ENCODE measurements around the gene ADCY9.

ADCY9 gene

DNA sequence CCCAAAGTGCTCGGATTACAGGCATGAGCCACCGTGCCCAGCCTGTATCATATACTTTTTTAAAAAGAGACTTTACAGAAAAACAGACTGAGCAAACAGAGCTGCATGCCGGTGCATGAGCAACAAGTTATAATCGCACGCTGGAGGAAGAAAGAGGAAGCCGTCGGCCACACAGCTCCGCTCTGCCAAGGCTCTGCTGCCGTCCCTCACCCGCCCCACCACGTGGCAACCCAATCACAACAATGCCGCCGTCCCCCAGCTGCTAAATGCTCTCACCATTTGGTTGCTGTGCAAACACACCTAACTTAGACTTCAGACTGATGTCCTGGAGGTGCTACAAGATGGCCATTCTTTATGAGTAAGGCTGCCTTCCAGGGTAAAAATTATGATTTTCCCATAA lies 83.5 kb downstream of the ADCY9 start:
- DNase-seq = no peak
- no peak for TF ChIP-seq POLR2A (IDR thresholded peaks at IDR 0.05; ENCODE audit: low read length)
- TF ChIP-seq GATA1 (IDR thresholded peaks at IDR 0.05; ENCODE audit: low read depth, low read length) = no peak

- DNase-seq = no peak
- TF ChIP-seq GATA1 (IDR thresholded peaks at IDR 0.05; ENCODE audit: low read depth, low read length) (no peak), POLR2A (IDR thresholded peaks at IDR 0.05; ENCODE audit: low read length) (no peak)
Measured at GRCh38 chr16:4028144-4028543, 88.1 kb downstream of the ADCY9 start.

GRCh38 chr16:4026854-4027253 lies 89.4 kb downstream of the ADCY9 start:
- TF ChIP-seq POLR2A (IDR thresholded peaks at IDR 0.05; ENCODE audit: low read length) = no peak
- TF ChIP-seq GATA1 (IDR thresholded peaks at IDR 0.05; ENCODE audit: low read depth, low read length) = no peak

DNA sequence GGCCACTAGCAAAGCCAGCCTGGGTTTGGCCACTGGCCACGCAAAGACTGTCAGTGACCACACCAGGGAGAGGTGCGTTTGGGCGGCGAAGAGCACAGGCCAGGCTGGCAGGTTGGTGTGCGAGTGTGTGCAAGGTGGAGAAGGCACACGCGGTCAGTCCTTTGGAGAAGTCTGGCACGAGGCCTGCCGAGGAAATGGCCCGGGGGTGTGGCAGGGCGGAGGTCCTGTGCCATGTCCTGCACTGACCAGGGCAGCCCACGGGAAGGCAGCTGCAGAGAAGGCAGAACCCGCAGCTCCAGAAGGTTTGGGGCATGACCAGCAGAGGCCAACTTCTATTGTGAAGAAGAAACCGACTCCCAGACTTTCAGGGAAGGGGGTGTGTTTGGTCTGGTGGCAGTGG lies 90.8 kb downstream of the ADCY9 start:
- DNase-seq = no peak
- no peak for TF ChIP-seq POLR2A (IDR thresholded peaks at IDR 0.05; ENCODE audit: low read length)
- TF ChIP-seq GATA1 (IDR thresholded peaks at IDR 0.05; ENCODE audit: low read depth, low read length) = no peak

More at GRCh38 chr16:4026854-4027253, 89.4 kb downstream of the ADCY9 start:
- DNase-seq = no peak

GRCh38 chr16:4021916-4022315 lies 94.3 kb downstream of the ADCY9 start:
- DNase-seq = no peak
- no peak for TF ChIP-seq POLR2A (IDR thresholded peaks at IDR 0.05; ENCODE audit: low read length)
- no peak for TF ChIP-seq GATA1 (IDR thresholded peaks at IDR 0.05; ENCODE audit: low read depth, low read length)

- DNase-seq = no peak
- no peak for TF ChIP-seq GATA1 (IDR thresholded peaks at IDR 0.05; ENCODE audit: low read depth, low read length)
Measured at GRCh38 chr16:4021070-4021779, 95.0 kb downstream of the ADCY9 start.

DNA sequence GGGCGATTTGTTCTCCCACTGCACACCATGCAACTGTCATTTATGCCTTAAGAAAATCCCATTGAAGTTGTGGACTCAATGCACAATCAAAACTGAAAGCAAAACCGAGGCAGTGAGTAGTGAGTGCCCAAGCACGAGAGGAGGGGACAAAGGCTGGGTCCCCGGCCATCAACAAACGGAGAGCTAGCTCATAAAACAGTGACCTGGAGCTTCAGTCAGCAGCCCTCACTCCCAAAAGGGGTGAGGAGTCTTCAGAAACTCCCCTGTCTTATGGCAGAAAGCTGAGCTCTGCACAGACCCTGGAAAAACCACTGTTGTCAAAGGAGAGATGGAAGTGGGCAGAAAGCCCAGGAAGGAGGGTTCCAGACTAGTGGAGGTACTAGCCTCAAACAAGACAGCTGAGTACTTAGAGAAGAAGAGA lies 96.9 kb downstream of the ADCY9 start:
- DNase-seq = no peak
- no peak for TF ChIP-seq POLR2A (IDR thresholded peaks at IDR 0.05; ENCODE audit: low read length)
- no peak for TF ChIP-seq GATA1 (IDR thresholded peaks at IDR 0.05; ENCODE audit: low read depth, low read length)

GRCh38 chr16:4018391-4018790 lies 97.9 kb downstream of the ADCY9 start:
- TF ChIP-seq GATA1 (IDR thresholded peaks at IDR 0.05; ENCODE audit: low read depth, low read length) = no peak
- TF ChIP-seq POLR2A (IDR thresholded peaks at IDR 0.05; ENCODE audit: low read length) = no peak
- no peak for DNase-seq

DNA sequence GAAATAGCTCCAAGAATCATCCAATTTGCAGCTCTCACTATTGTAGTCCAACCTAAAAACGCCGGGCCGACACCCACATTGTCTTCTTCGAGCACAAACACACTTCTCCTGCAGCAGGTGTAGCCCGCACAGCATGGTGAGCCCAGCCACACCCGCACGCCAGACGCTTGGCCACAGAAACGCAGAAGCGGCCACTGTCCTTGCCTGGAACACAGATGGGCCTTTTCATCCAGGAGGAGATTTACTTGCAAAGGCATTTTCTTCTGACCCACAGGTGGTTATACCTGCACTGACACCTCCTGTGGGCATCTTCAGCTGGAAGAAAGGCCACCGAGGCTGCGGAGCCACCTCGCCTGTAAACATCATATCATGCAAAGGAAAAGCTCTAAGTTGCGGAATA lies 98.4 kb downstream of the ADCY9 start:
- DNase-seq = no peak
- no peak for TF ChIP-seq POLR2A (IDR thresholded peaks at IDR 0.05; ENCODE audit: low read length)
- TF ChIP-seq GATA1 (IDR thresholded peaks at IDR 0.05; ENCODE audit: low read depth, low read length) = no peak

DNA sequence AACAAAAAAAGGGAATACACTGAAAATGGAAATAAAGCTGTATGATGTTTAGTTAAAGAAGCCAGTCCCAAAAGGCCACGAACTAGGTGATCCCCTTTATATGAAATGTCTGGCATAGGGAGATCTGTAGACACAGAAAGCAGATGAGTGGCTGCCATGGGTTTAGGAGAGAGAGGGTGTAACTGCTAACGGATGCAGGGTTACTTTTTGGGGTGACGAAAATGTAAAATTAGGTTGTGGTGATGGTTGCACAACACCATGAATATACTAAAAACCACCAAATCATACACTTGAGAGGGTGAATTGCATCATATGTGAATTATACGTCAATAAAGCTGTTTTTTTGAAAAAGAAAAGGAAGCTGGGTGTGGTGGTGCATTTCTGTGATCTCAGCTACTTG lies 99.6 kb downstream of the ADCY9 start:
- no peak for TF ChIP-seq POLR2A (IDR thresholded peaks at IDR 0.05; ENCODE audit: low read length)
- no peak for TF ChIP-seq GATA1 (IDR thresholded peaks at IDR 0.05; ENCODE audit: low read depth, low read length)
- no peak for DNase-seq

GRCh38 chr16:4016005-4016352 lies 100.3 kb downstream of the ADCY9 start:
- no peak for DNase-seq
- no peak for TF ChIP-seq POLR2A (IDR thresholded peaks at IDR 0.05; ENCODE audit: low read length)

GRCh38 chr16:4015275-4016004 lies 100.8 kb downstream of the ADCY9 start:
- no peak for DNase-seq
- no peak for TF ChIP-seq POLR2A (IDR thresholded peaks at IDR 0.05; ENCODE audit: low read length)
- no peak for TF ChIP-seq GATA1 (IDR thresholded peaks at IDR 0.05; ENCODE audit: low read depth, low read length)

GRCh38 chr16:4011940-4012629 lies 104.2 kb downstream of the ADCY9 start:
- DNase-seq = no peak
- TF ChIP-seq POLR2A (IDR thresholded peaks at IDR 0.05; ENCODE audit: low read length) = no peak
- TF ChIP-seq GATA1 (IDR thresholded peaks at IDR 0.05; ENCODE audit: low read depth, low read length) = no peak

- no peak for DNase-seq
- TF ChIP-seq POLR2A (IDR thresholded peaks at IDR 0.05; ENCODE audit: low read length) (no peak), GATA1 (IDR thresholded peaks at IDR 0.05; ENCODE audit: low read depth, low read length) (no peak)
Measured at GRCh38 chr16:4011225-4011939, 104.9 kb downstream of the ADCY9 start.

Measured in erythroblast (primary cell).